ENCODE data around the gene DNAH14. TPM values are rescaled to one million over a fixed set of nuclear protein-coding genes. Genes with fewer than 3 reads are reported as not detected.
"Not testable (repeated sequence)": the region's sequence is repeated elsewhere in the genome, so short reads cannot be mapped to it uniquely, and the experiment has no call there.

The DNAH14 gene
- total and polyA plus RNA-seq, 2 donors (not counting 3 experiments of a cell fraction or from before 2014, with no cell fraction given): 1.5 to 7.1 TPM

DNA sequence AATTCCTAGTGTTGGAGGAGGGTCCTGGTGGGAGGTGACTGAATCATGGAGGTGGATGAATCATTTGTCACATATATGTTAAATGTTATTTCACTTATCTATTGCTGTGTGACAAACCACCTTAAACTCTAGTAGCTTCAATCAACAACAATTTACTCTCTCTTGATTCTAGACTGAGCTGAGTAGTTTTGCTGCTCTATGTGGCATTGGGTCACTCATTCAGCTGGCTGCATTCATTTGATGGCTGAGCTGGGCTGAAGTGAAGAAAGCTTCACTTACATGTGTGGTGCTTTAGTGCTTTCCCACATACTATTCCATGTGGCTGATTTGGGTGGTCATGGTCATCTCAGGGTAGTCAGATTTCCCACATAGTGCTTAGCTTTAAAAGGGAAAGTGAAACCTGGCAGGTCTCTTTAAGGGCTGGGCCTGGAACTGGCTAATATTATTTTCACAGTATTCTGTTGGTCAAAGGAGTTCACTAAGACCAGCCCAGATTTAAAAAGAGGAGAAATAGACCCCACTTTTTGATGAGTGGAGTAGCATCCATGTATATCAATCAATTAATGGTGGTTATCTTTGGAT is 10.5 kb downstream of the DNAH14 start:
- Histone ChIP-seq H3K4me1 (ENCODE audit: control insufficient read depth, extremely low read depth, insufficient read depth, low read length) (no peaks in the 10 kb centered on the region), H2AFZ (ENCODE audit: low read depth, low read length) (no peak overlapping the region), H3K9me1 (replicated peaks; ENCODE audit: control insufficient read depth, extremely low read depth, insufficient read depth, low read length) (no peaks in the 10 kb centered on the region), H3K4me3 (replicated peaks in 1 of 3; ENCODE audit: insufficient read depth in 1 of 3, low read depth in 1 of 3, low read length in 3 of 3) (no peak overlapping the region), H4K20me1 (replicated peaks; ENCODE audit: control insufficient read depth, extremely low read depth, insufficient read depth, low read length) (no peaks in the 10 kb centered on the region), H3K36me3 (ENCODE audit: control insufficient read depth in 2 of 2, extremely low read depth in 1 of 2, insufficient read depth in 2 of 2, low read length in 2 of 2) (no peaks in the 10 kb centered on the region), H3K27ac (ENCODE audit: insufficient read depth, low read depth, low read length) (no peak overlapping the region), H3K9ac (replicated peaks; ENCODE audit: extremely low read depth, insufficient read depth, low read length) (no peak overlapping the region), H3K4me2 (ENCODE audit: insufficient read depth, low read length) (no peak overlapping the region), H3K79me2 (ENCODE audit: control insufficient read depth, insufficient read depth, low read length) (no peaks in the 10 kb centered on the region), H3K9me3 (replicated peaks; ENCODE audit: control insufficient read depth, insufficient read depth, low read length) (no peaks in the 10 kb centered on the region), H3K27me3 (ENCODE audit: control insufficient read depth in 2 of 2, insufficient read depth in 2 of 2, low read length in 2 of 2) (no peaks in the 10 kb centered on the region)
- intact Hi-C loops (cut with micrococcal nuclease) (no loop called here), dilution Hi-C loops (cut with MboI; ENCODE audit: extremely low pct_ligation_motif_present, low sequenced_read_pairs) (no loop called here)
- no TSS peak for BruUV-seq (replicated peaks)
- POLR2A ChIA-PET: no interaction called here
- DNase-seq (ENCODE audit: low read depth, low spot score): no peak
- TF ChIP-seq, protein P1, sequence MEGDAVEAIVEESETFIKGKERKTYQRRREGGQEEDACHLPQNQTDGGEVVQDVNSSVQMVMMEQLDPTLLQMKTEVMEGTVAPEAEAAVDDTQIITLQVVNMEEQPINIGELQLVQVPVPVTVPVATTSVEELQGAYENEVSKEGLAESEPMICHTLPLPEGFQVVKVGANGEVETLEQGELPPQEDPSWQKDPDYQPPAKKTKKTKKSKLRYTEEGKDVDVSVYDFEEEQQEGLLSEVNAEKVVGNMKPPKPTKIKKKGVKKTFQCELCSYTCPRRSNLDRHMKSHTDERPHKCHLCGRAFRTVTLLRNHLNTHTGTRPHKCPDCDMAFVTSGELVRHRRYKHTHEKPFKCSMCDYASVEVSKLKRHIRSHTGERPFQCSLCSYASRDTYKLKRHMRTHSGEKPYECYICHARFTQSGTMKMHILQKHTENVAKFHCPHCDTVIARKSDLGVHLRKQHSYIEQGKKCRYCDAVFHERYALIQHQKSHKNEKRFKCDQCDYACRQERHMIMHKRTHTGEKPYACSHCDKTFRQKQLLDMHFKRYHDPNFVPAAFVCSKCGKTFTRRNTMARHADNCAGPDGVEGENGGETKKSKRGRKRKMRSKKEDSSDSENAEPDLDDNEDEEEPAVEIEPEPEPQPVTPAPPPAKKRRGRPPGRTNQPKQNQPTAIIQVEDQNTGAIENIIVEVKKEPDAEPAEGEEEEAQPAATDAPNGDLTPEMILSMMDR (IDR thresholded peaks at IDR 0.05; ENCODE audit: extremely low read depth in 1 of 2, insufficient read depth in 1 of 2, low read depth in 1 of 2, low read length in 2 of 2): no peak
- TF ChIP-seq GATA2 (IDR thresholded peaks at IDR 0.05; ENCODE audit: insufficient read depth, insufficient read length, low read depth, low read length) (no peak), EZH2 (IDR thresholded peaks at IDR 0.05; ENCODE audit: borderline replicate concordance, low read depth, low read length, severe bottlenecking) (no peak), MYC (IDR thresholded peaks at IDR 0.05; ENCODE audit: low read depth, low read length) (no peak), FOS (IDR thresholded peaks at IDR 0.05; ENCODE audit: borderline replicate concordance, insufficient read depth, low read length) (no peak), POLR2AphosphoS5 (IDR thresholded peaks at IDR 0.05; ENCODE audit: insufficient read depth, low read depth, low read length) (no peak), JUN (IDR thresholded peaks at IDR 0.05; ENCODE audit: borderline replicate concordance, insufficient read depth, insufficient read length, low read depth) (no peak), POLR2A (IDR thresholded peaks at IDR 0.05; ENCODE audit: low read depth, low read length) (no peak)
- TF ChIP-seq, protein P2, sequence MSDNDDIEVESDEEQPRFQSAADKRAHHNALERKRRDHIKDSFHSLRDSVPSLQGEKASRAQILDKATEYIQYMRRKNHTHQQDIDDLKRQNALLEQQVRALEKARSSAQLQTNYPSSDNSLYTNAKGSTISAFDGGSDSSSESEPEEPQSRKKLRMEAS (IDR thresholded peaks at IDR 0.05; ENCODE audit: insufficient read depth, insufficient read length): no peak
- FAIRE-seq: no peak
- CTCF ChIA-PET: no interaction called here

DNA sequence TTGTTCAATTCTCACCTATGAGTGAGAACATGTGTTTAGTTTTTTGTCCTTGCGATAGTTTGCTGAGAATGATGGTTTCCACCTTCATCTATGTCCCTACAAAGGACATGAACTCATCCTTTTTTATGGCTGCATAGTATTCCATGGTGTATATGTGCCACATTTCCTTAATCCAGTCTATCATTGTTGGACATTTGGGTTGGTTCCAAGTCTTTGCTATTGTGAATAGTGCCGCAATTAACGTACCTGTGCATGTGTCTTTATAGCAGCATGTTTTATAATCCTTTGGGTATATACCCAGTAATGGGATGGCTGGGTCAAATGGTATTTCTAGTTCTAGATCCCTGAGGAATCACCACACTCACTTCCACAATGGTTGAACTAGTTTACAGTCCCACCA is 11.3 kb downstream of the DNAH14 start:
- H3K9me3 ChIP-seq (replicated peaks; ENCODE audit: control insufficient read depth, insufficient read depth, low read length); H3K4me2 ChIP-seq (ENCODE audit: insufficient read depth, low read length); H3K36me3 ChIP-seq (ENCODE audit: control insufficient read depth in 2 of 2, extremely low read depth in 1 of 2, insufficient read depth in 2 of 2, low read length in 2 of 2); dilution Hi-C loops (cut with MboI; ENCODE audit: extremely low pct_ligation_motif_present, low sequenced_read_pairs); H2AFZ ChIP-seq (ENCODE audit: low read depth, low read length); intact Hi-C loops (cut with micrococcal nuclease); H3K4me1 ChIP-seq (ENCODE audit: control insufficient read depth, extremely low read depth, insufficient read depth, low read length); H3K27me3 ChIP-seq (ENCODE audit: control insufficient read depth in 2 of 2, insufficient read depth in 2 of 2, low read length in 2 of 2); POLR2A ChIA-PET; H3K27ac ChIP-seq (ENCODE audit: insufficient read depth, low read depth, low read length); H4K20me1 ChIP-seq (replicated peaks; ENCODE audit: control insufficient read depth, extremely low read depth, insufficient read depth, low read length); H3K9ac ChIP-seq (replicated peaks; ENCODE audit: extremely low read depth, insufficient read depth, low read length); H3K9me1 ChIP-seq (replicated peaks; ENCODE audit: control insufficient read depth, extremely low read depth, insufficient read depth, low read length); FAIRE-seq; H3K4me3 ChIP-seq (replicated peaks in 1 of 3; ENCODE audit: insufficient read depth in 1 of 3, low read depth in 1 of 3, low read length in 3 of 3); H3K79me2 ChIP-seq (ENCODE audit: control insufficient read depth, insufficient read depth, low read length); BruUV-seq (replicated peaks); DNase-seq (ENCODE audit: low read depth, low spot score): not testable (repeated sequence)
- CTCF ChIA-PET: interaction anchor here (1.5 kb wide), 1 partner anchor 18 kb away, joined by 3 read pairs; no protein-coding TSS in a partner anchor

Data from endothelial cell of umbilical vein (primary cell).